ENCODE measurements around the gene TMEM41A. TPM values are rescaled to one million over a fixed set of nuclear protein-coding genes. Genes with fewer than 3 reads are reported as not detected.
"Not testable (repeated sequence)": the region's sequence is repeated elsewhere in the genome, so short reads cannot be mapped to it uniquely, and the experiment has no call there.

TMEM41A gene
- total RNA-seq, 2 experiments from 2014 or later, result 13.1 to 14.6 TPM

- H3K27me3 Mint-ChIP-seq (ENCODE audit: low read depth), result no peaks in the 10 kb centered on the region
- no peak overlapping the region for H3K27ac Mint-ChIP-seq
These were observed 19.4 kb downstream of the TMEM41A start for GRCh38 chr3:185479373-185479945.

GRCh38 chr3:185477316-185477715 is 21.5 kb downstream of the TMEM41A start:
- Mint-ChIP-seq H3K4me1 (ENCODE audit: low read depth) (no peaks in the 10 kb centered on the region), H3K27me3 (ENCODE audit: low read depth) (no peaks in the 10 kb centered on the region), H3K4me3 (no peak overlapping the region), H3K36me3 (ENCODE audit: low read depth) (peaks cover 26% of the 10 kb centered on the region), H3K9me3 (no peaks in the 10 kb centered on the region), H3K27ac (no peak overlapping the region)
- no peak for DNase-seq
- intact Hi-C loops (cut with micrococcal nuclease), result no loop called here
- CTCF ChIA-PET, result no interaction called here

More at GRCh38 chr3:185479373-185479945, 19.4 kb downstream of the TMEM41A start:
- intact Hi-C loops (cut with micrococcal nuclease), result no loop called here
- H3K36me3 Mint-ChIP-seq (ENCODE audit: low read depth), result peaks cover 25% of the 10 kb centered on the region
- no peaks in the 10 kb centered on the region for H3K9me3 Mint-ChIP-seq
- peaks cover 8% of the 10 kb centered on the region for H3K4me1 Mint-ChIP-seq (ENCODE audit: low read depth)
- H3K4me3 Mint-ChIP-seq, result no peak overlapping the region
- CTCF ChIA-PET, result interaction anchor here (0.9 kb wide), 1 partner anchor 16 kb away, joined by 3 read pairs; no protein-coding TSS in a partner anchor
- DNase-seq, result no peak

GRCh38 chr3:185474922-185475321 is 23.9 kb downstream of the TMEM41A start:
- H3K9me3 Mint-ChIP-seq; intact Hi-C loops (cut with micrococcal nuclease); H3K4me1 Mint-ChIP-seq (ENCODE audit: low read depth); DNase-seq; H3K27ac Mint-ChIP-seq; H3K4me3 Mint-ChIP-seq; H3K27me3 Mint-ChIP-seq (ENCODE audit: low read depth): not testable (repeated sequence)
- CTCF ChIA-PET, result interaction anchor here (0.7 to 1.7 kb wide), 2 partner anchors 100 to 110 kb away, joined by 3 to 5 read pairs; no protein-coding TSS in a partner anchor
- H3K36me3 Mint-ChIP-seq (ENCODE audit: low read depth), result peaks cover 17% of the 10 kb centered on the region

- intact Hi-C loops (cut with micrococcal nuclease), result no loop called here
- no peaks in the 10 kb centered on the region for H3K4me1 Mint-ChIP-seq (ENCODE audit: low read depth)
- DNase-seq, result no peak
- H3K27me3 Mint-ChIP-seq (ENCODE audit: low read depth), result no peaks in the 10 kb centered on the region
- no peak overlapping the region for H3K4me3 Mint-ChIP-seq
- no peak overlapping the region for H3K27ac Mint-ChIP-seq
- H3K36me3 Mint-ChIP-seq (ENCODE audit: low read depth), result peaks cover 17% of the 10 kb centered on the region
- H3K9me3 Mint-ChIP-seq, result no peaks in the 10 kb centered on the region
- CTCF ChIA-PET, result no interaction called here
These were observed 25.5 kb downstream of the TMEM41A start for GRCh38 chr3:185473290-185473815.

- Mint-ChIP-seq H3K4me3 (no peak overlapping the region), H3K36me3 (ENCODE audit: low read depth) (peaks cover 11% of the 10 kb centered on the region), H3K27me3 (ENCODE audit: low read depth) (no peaks in the 10 kb centered on the region), H3K4me1 (ENCODE audit: low read depth) (no peaks in the 10 kb centered on the region), H3K9me3 (no peaks in the 10 kb centered on the region), H3K27ac (no peak overlapping the region)
- CTCF ChIA-PET, result interaction anchor here (0.7 kb wide), 1 partner anchor 117 kb away, joined by 3 read pairs; no protein-coding TSS in a partner anchor
- no peak for DNase-seq
- intact Hi-C loops (cut with micrococcal nuclease), result no loop called here
These were observed 28.5 kb downstream of the TMEM41A start for GRCh38 chr3:185470323-185470722.

- no peak overlapping the region for H3K27ac Mint-ChIP-seq
- no peaks in the 10 kb centered on the region for H3K4me1 Mint-ChIP-seq (ENCODE audit: low read depth)
- DNase-seq, result no peak
- no peak overlapping the region for H3K4me3 Mint-ChIP-seq
- CTCF ChIA-PET, result no interaction called here
- no peaks in the 10 kb centered on the region for H3K27me3 Mint-ChIP-seq (ENCODE audit: low read depth)
- H3K36me3 Mint-ChIP-seq (ENCODE audit: low read depth), result peaks cover 11% of the 10 kb centered on the region
- no peaks in the 10 kb centered on the region for H3K9me3 Mint-ChIP-seq
- intact Hi-C loops (cut with micrococcal nuclease), result no loop called here
These were observed 29.3 kb downstream of the TMEM41A start for GRCh38 chr3:185469542-185469941.

GRCh38 chr3:185466123-185466522 is 32.7 kb downstream of the TMEM41A start:
- H3K4me1 Mint-ChIP-seq (ENCODE audit: low read depth); H3K4me3 Mint-ChIP-seq; H3K36me3 Mint-ChIP-seq (ENCODE audit: low read depth); intact Hi-C loops (cut with micrococcal nuclease); CTCF ChIA-PET; H3K27me3 Mint-ChIP-seq (ENCODE audit: low read depth); DNase-seq; H3K27ac Mint-ChIP-seq; H3K9me3 Mint-ChIP-seq: not testable (repeated sequence)

GRCh38 chr3:185465471-185465870 is 33.4 kb downstream of the TMEM41A start:
- no peaks in the 10 kb centered on the region for H3K36me3 Mint-ChIP-seq (ENCODE audit: low read depth)
- no peak overlapping the region for H3K4me3 Mint-ChIP-seq
- DNase-seq, result no peak
- no peaks in the 10 kb centered on the region for H3K9me3 Mint-ChIP-seq
- H3K4me1 Mint-ChIP-seq (ENCODE audit: low read depth), result no peaks in the 10 kb centered on the region
- H3K27me3 Mint-ChIP-seq (ENCODE audit: low read depth), result no peaks in the 10 kb centered on the region
- intact Hi-C loops (cut with micrococcal nuclease), result no loop called here
- H3K27ac Mint-ChIP-seq, result no peak overlapping the region
- CTCF ChIA-PET, result no interaction called here

- intact Hi-C loops (cut with micrococcal nuclease), result loop anchor here (1.0 kb wide), 2 partner anchors 98 to 114 kb away; no protein-coding TSS in a partner anchor
- no peaks in the 10 kb centered on the region for H3K4me1 Mint-ChIP-seq (ENCODE audit: low read depth)
- no peak for DNase-seq
- H3K27ac Mint-ChIP-seq, result no peak overlapping the region
- no peaks in the 10 kb centered on the region for H3K27me3 Mint-ChIP-seq (ENCODE audit: low read depth)
- H3K9me3 Mint-ChIP-seq, result no peaks in the 10 kb centered on the region
- no peak overlapping the region for H3K4me3 Mint-ChIP-seq
- no peaks in the 10 kb centered on the region for H3K36me3 Mint-ChIP-seq (ENCODE audit: low read depth)
- CTCF ChIA-PET, result interaction anchor here (0.5 to 4.2 kb wide), 5 partner anchors 98 to 818 kb away, joined by 3 to 12 read pairs (median 4); partner anchors contain the start of gene SENP2
These were observed 38.0 kb downstream of the TMEM41A start for GRCh38 chr3:185460719-185461350.

GRCh38 chr3:185460309-185460708 is 38.5 kb downstream of the TMEM41A start:
- no peak for DNase-seq
- Mint-ChIP-seq H3K36me3 (ENCODE audit: low read depth) (no peaks in the 10 kb centered on the region), H3K4me3 (no peak overlapping the region), H3K27ac (no peak overlapping the region), H3K27me3 (ENCODE audit: low read depth) (no peaks in the 10 kb centered on the region), H3K4me1 (ENCODE audit: low read depth) (no peaks in the 10 kb centered on the region), H3K9me3 (no peaks in the 10 kb centered on the region)
- intact Hi-C loops (cut with micrococcal nuclease), result loop anchor here (1.0 kb wide), 2 partner anchors 99 to 115 kb away; no protein-coding TSS in a partner anchor
- CTCF ChIA-PET, result interaction anchor here (0.5 to 4.2 kb wide), 2 partner anchors 98 to 257 kb away, joined by 3 to 12 read pairs; no protein-coding TSS in a partner anchor

GRCh38 chr3:185457376-185457775 is 41.5 kb downstream of the TMEM41A start:
- CTCF ChIA-PET, result interaction anchor here (0.5 kb wide), 1 partner anchor 8 kb away, joined by 5 read pairs; no protein-coding TSS in a partner anchor
- intact Hi-C loops (cut with micrococcal nuclease), result no loop called here
- Mint-ChIP-seq H3K36me3 (ENCODE audit: low read depth) (no peaks in the 10 kb centered on the region), H3K9me3 (no peaks in the 10 kb centered on the region), H3K27me3 (ENCODE audit: low read depth) (no peaks in the 10 kb centered on the region), H3K27ac (no peak overlapping the region), H3K4me1 (ENCODE audit: low read depth) (no peaks in the 10 kb centered on the region), H3K4me3 (no peak overlapping the region)
- no peak for DNase-seq

GRCh38 chr3:185451432-185451831 is 47.4 kb downstream of the TMEM41A start:
- H3K36me3 Mint-ChIP-seq (ENCODE audit: low read depth); H3K27me3 Mint-ChIP-seq (ENCODE audit: low read depth); H3K4me1 Mint-ChIP-seq (ENCODE audit: low read depth); H3K9me3 Mint-ChIP-seq; H3K4me3 Mint-ChIP-seq; H3K27ac Mint-ChIP-seq; DNase-seq; intact Hi-C loops (cut with micrococcal nuclease): not testable (repeated sequence)
- CTCF ChIA-PET, result interaction anchor here (1.0 kb wide), 1 partner anchor 123 kb away, joined by 3 read pairs; no protein-coding TSS in a partner anchor
